Stimulated activated CD8-positive, alpha-beta memory T cell treated with anti-CD3 and anti-CD28 coated beads, Interleukin-12 subunit alpha, Interleukin-12 subunit beta, amount 100 ng/mL, for 24 hours (primary cell): ENCODE results near the gene ADI1.

Experiments
- DNase-seq: peaks from one replicate; pipeline ENCODE4 v3.0.0-alpha.2; 2020; ENCODE audit errors: extremely low read depth

The ADI1 gene

GRCh38 chr2:3480352-3481010 is 38.9 kb downstream of the ADI1 start:
- no peak for DNase-seq

- DNase-seq, result no peak
Observed at GRCh38 chr2:3479430-3480320, 39.7 kb downstream of the ADI1 start.

GRCh38 chr2:3478846-3479385 is 40.4 kb downstream of the ADI1 start:
- DNase-seq, result no peak

GRCh38 chr2:3476985-3477327 is 42.4 kb downstream of the ADI1 start:
- no peak for DNase-seq

GRCh38 chr2:3476321-3476984 is 42.9 kb downstream of the ADI1 start:
- no peak for DNase-seq

GRCh38 chr2:3475771-3476170 is 43.6 kb downstream of the ADI1 start:
- no peak for DNase-seq

GRCh38 chr2:3472966-3473365 is 46.4 kb downstream of the ADI1 start:
- DNase-seq, result no peak

GRCh38 chr2:3472296-3472695 is 47.0 kb downstream of the ADI1 start:
- DNase-seq, result no peak

GRCh38 chr2:3470856-3471737 is 48.2 kb downstream of the ADI1 start:
- DNase-seq, result no peak

- no peak for DNase-seq
Observed at GRCh38 chr2:3470166-3470651, 49.1 kb downstream of the ADI1 start.

- DNase-seq, result no peak
Observed at GRCh38 chr2:3469486-3469885, 49.8 kb downstream of the ADI1 start.

GRCh38 chr2:3468296-3468988 is 50.9 kb downstream of the ADI1 start:
- DNase-seq, result no peak

- DNase-seq, result no peak
Observed at GRCh38 chr2:3467654-3468053, 51.7 kb downstream of the ADI1 start.

- DNase-seq, result no peak
Observed at GRCh38 chr2:3466966-3467365, 52.4 kb downstream of the ADI1 start.

GRCh38 chr2:3466482-3466863 is 52.9 kb downstream of the ADI1 start:
- no peak for DNase-seq

- no peak for DNase-seq
Observed at GRCh38 chr2:3465844-3466481, 53.4 kb downstream of the ADI1 start.

GRCh38 chr2:3465328-3465727 is 54.0 kb downstream of the ADI1 start:
- DNase-seq, result no peak

GRCh38 chr2:3464401-3465005 is 54.8 kb downstream of the ADI1 start:
- DNase-seq, result no peak

- no peak for DNase-seq
Observed at GRCh38 chr2:3463944-3464343, 55.4 kb downstream of the ADI1 start.
